SK-N-SH (cell line): ENCODE data around the gene DICER1. TPM values are rescaled to one million over a fixed set of nuclear protein-coding genes. Genes with fewer than 3 reads are reported as not detected.

Experiments
- CTCF ChIA-PET: fragments of 300-600, 350-600 bp; formaldehyde crosslinking; extraction: SDS; loops from one replicate; lab custom pipeline; 2021; lab: Yijun Ruan, JAX
- POLR2A ChIA-PET: fragments of 350-600 bp; sonication (Branson Sonifier 250); formaldehyde crosslinking; extraction: SDS; loops from one replicate; lab custom pipeline; 2020; ENCODE audit warnings: antibody characterized with exemption, inconsistent platforms; lab: Yijun Ruan, JAX
- DNase-seq: peaks from one replicate; pipeline ENCODE4 v3.0.0; 2012
- H2AFZ ChIP-seq: fragments of 200-600 bp; sonication (generic); 2 replicates; pipeline ENCODE4 v1.8.1; 2016; ENCODE audit warnings: antibody characterized with exemption, mild to moderate bottlenecking, low read depth
- H3F3A ChIP-seq: fragments of 200-600 bp; sonication (generic); replicated peaks from 2 replicates; pipeline ENCODE3; 2016; ENCODE audit warnings: antibody characterized with exemption, mild to moderate bottlenecking; ENCODE audit not compliant: insufficient read depth
- H3K27ac ChIP-seq, 2 experiments: fragments of 200-500 bp in 1 of 2; fragments of 200-600 bp in 1 of 2; sonication (Bioruptor generic) in 1 of 2; sonication (generic), shearing (Covaris generic) in 1 of 2; 2 replicates each; pipeline versions ENCODE4 v1.5.1 to v1.6.1; 2014 to 2016; ENCODE audit warnings: low read depth in 2 of 2, inconsistent platforms in 1 of 2, low read length in 1 of 2, mild to moderate bottlenecking in 1 of 2, mixed read lengths in 1 of 2
- H3K27me3 ChIP-seq: fragments of 200-600 bp; sonication (generic), shearing (Covaris generic); 2 replicates; pipeline ENCODE4 v1.6.1; 2016; ENCODE audit warnings: mixed run types; ENCODE audit not compliant: insufficient read depth
- H3K36me3 ChIP-seq, 2 experiments: fragments of 200-500 bp in 1 of 2; fragments of 200-600 bp in 1 of 2; sonication (Bioruptor generic) in 1 of 2; sonication (generic) in 1 of 2; replicated peaks in 1 of 2; 2 replicates each; pipeline versions ENCODE3 to v1.5.1; 2014 to 2016; ENCODE audit warnings: low read length in 1 of 2, mild to moderate bottlenecking in 1 of 2; ENCODE audit not compliant: insufficient read depth in 2 of 2, control insufficient read depth in 1 of 2
- H3K4me1 ChIP-seq, 2 experiments: fragments of 200-500 bp in 1 of 2; fragments of 200-600 bp in 1 of 2; sonication (Bioruptor generic) in 1 of 2; sonication (generic), shearing (Covaris generic) in 1 of 2; 2 replicates each; pipeline versions ENCODE4 v1.5.1 to v1.6.1; 2014 to 2016; ENCODE audit warnings: low read depth in 1 of 2, low read length in 1 of 2, mixed run types in 1 of 2; ENCODE audit not compliant: insufficient read depth in 2 of 2, control insufficient read depth in 1 of 2
- H3K4me2 ChIP-seq: fragments of 200-600 bp; sonication (generic), shearing (Covaris generic); 2 replicates; pipeline ENCODE4 v1.6.1; 2017; ENCODE audit warnings: mixed run types
- H3K4me3 ChIP-seq, 2 experiments: fragments of 200-500 bp in 1 of 2; fragments of 200-600 bp in 1 of 2; sonication (Bioruptor generic) in 1 of 2; sonication (generic), shearing (Covaris generic) in 1 of 2; 2 replicates each; pipeline versions ENCODE4 v1.5.1 to v1.8.1; 2014 to 2016; ENCODE audit warnings: low read depth in 2 of 2, inconsistent platforms in 1 of 2, low read length in 1 of 2, mild to moderate bottlenecking in 1 of 2, mixed read lengths in 1 of 2, moderate library complexity in 1 of 2
- H3K79me2 ChIP-seq: fragments of 200-600 bp; sonication (generic); 2 replicates; pipeline ENCODE4 v1.8.1; 2017; ENCODE audit warnings: mild to moderate bottlenecking; ENCODE audit not compliant: insufficient read depth
- H3K9ac ChIP-seq: fragments of 200-600 bp; sonication (generic); 2 replicates; pipeline ENCODE4 v1.6.1; 2017; ENCODE audit warnings: mixed run types
- H3K9me2 ChIP-seq: fragments of 200-600 bp; sonication (generic); 2 replicates; pipeline ENCODE4 v1.6.1; 2017; ENCODE audit warnings: mixed run types
- H3K9me3 ChIP-seq: fragments of 200-600 bp; sonication (generic); 2 replicates; pipeline ENCODE4 v1.6.1; 2017; ENCODE audit warnings: mixed run types, mild to moderate bottlenecking, moderate library complexity
- H4K20me1 ChIP-seq: fragments of 200-600 bp; sonication (generic); 2 replicates; pipeline ENCODE4 v1.6.1; 2017; ENCODE audit warnings: mild to moderate bottlenecking, mixed run types; ENCODE audit not compliant: insufficient read depth
- CHD2 ChIP-seq: fragments of 150-350 bp; IDR thresholded peaks from 2 replicates; pipeline ENCODE4 v1.6.1; 2018; ENCODE audit warnings: low read length; ENCODE audit not compliant: partially characterized antibody
- CTCF ChIP-seq: fragments of 200-600 bp; sonication (generic); IDR thresholded peaks from 2 replicates; pipeline ENCODE4 v1.6.1; 2017; ENCODE audit warnings: antibody characterized with exemption, mild to moderate bottlenecking, moderate library complexity
- ELF1 ChIP-seq: IDR thresholded peaks from 2 replicates; pipeline ENCODE4 v1.4.0; 2012
- EP300 ChIP-seq, 2 experiments: IDR thresholded peaks; 2 replicates each; pipeline versions ENCODE4 v1.4.0 to v1.6.1; 2012; ENCODE audit warnings: borderline replicate concordance in 1 of 2, low read depth in 1 of 2, low read length in 1 of 2
- IRF3 ChIP-seq: fragments of 150-350 bp; IDR thresholded peaks from 2 replicates; pipeline ENCODE4 v1.6.1; 2016; ENCODE audit warnings: mild to moderate bottlenecking, low read depth, low read length
- RAD21 ChIP-seq: IDR thresholded peaks from 2 replicates; pipeline ENCODE4 v1.6.1; 2012; ENCODE audit warnings: mild to moderate bottlenecking, low read length
- REST ChIP-seq: IDR thresholded peaks from 2 replicates; pipeline ENCODE4 v1.6.1; 2012; ENCODE audit warnings: mild to moderate bottlenecking, low read depth, low read length, moderate library complexity
- TCF12 ChIP-seq: IDR thresholded peaks from 2 replicates; pipeline ENCODE4 v1.4.0; 2012
- TEAD4 ChIP-seq: IDR thresholded peaks from 2 replicates; pipeline ENCODE4 v1.4.0; 2012; ENCODE audit warnings: mild to moderate bottlenecking, borderline replicate concordance; ENCODE audit not compliant: insufficient read depth
- USF1 ChIP-seq: IDR thresholded peaks from 2 replicates; pipeline ENCODE4 v1.4.0; 2012; ENCODE audit warnings: low read depth, borderline replicate concordance
- WGBS: methylation state at CpG from one replicate; pipeline ENCODE4 v1.1.6; 2017; ENCODE audit warnings: low lambda C conversion rate; 5-methylcytosine and 5-hydroxymethylcytosine counted together
- polyA plus RNA-seq, 3 experiments: library from polyadenylated mRNA; depleted of rRNA; stranded (reverse); fragments of >200 nt; gene quantifications; 2 replicates each; pipeline ENCODE4 v1.2.3, GENCODE V29; 2012

Gene DICER1
- polyA plus RNA-seq, 1 of the 3 experiments (the other 2 are of a cell fraction) = 4.7 TPM

GRCh38 chr14:95163132-95163531, 5.8 kb upstream of the DICER1 start:
- Histone ChIP-seq H3K9me2 (no peaks in the 10 kb centered on the region), H3K4me2 (no peak overlapping the region), H3K9me3 (no peaks in the 10 kb centered on the region), H3K27ac (no peak overlapping the region), H3K27me3 (no peaks in the 10 kb centered on the region), H3K4me3 (no peak overlapping the region), H2AFZ (no peak overlapping the region), H3K36me3 (peaks cover 0 to 2% of the 10 kb centered on the region in 2 experiments), H4K20me1 (no peaks in the 10 kb centered on the region), H3K9ac (no peak overlapping the region), H3F3A (peaks cover 2% of the 10 kb centered on the region), H3K4me1 (peaks cover 0 to 6% of the 10 kb centered on the region in 2 experiments; a peak in 3 of 4 replicates), H3K79me2 (peaks cover 4% of the 10 kb centered on the region; the same call in 1 of the 2 replicates)
- no peak for TF ChIP-seq ELF1
- no peak for TF ChIP-seq TEAD4
- TF ChIP-seq CHD2 = no peak
- no peak for TF ChIP-seq TCF12
- no peak for TF ChIP-seq CTCF
- no peak for TF ChIP-seq USF1
- no peak for TF ChIP-seq REST
- no peak for TF ChIP-seq IRF3
- TF ChIP-seq EP300 (IDR thresholded peaks at IDR 0.05; ENCODE audit: borderline replicate concordance in 1 of 2, low read depth in 1 of 2, low read length in 1 of 2) = no peak
- ChIA-PET POLR2A (no interaction called here), CTCF (interaction anchor here (1.2 kb wide), 1 partner anchor 269 kb away, joined by 4 read pairs; no protein-coding TSS in a partner anchor)
- DNase-seq = no peak
- WGBS = 98% methylated on average over 2 of the region's 2 CpGs

GRCh38 chr14:95162641-95163040, 5.3 kb upstream of the DICER1 start:
- H3K4me3 ChIP-seq = no peak overlapping the region
- no peak overlapping the region for H3K9ac ChIP-seq
- H2AFZ ChIP-seq = no peak overlapping the region
- H3K79me2 ChIP-seq = peaks cover 7% of the 10 kb centered on the region; the same call in 1 of the 2 replicates
- peaks cover 2% of the 10 kb centered on the region for H3F3A ChIP-seq
- no peak overlapping the region for H3K4me2 ChIP-seq
- H4K20me1 ChIP-seq = no peaks in the 10 kb centered on the region
- peaks cover 0 to 8% of the 10 kb centered on the region in 2 experiments; a peak in 3 of 4 replicates for H3K4me1 ChIP-seq
- no peaks in the 10 kb centered on the region for H3K9me3 ChIP-seq
- no peak overlapping the region for H3K27ac ChIP-seq
- TF ChIP-seq RAD21 = no peak
- DNase-seq = no peak
- CTCF ChIA-PET = interaction anchor here (1.2 kb wide), 1 partner anchor 270 kb away, joined by 4 read pairs; no protein-coding TSS in a partner anchor
- H3K27me3 ChIP-seq = no peaks in the 10 kb centered on the region
- H3K9me2 ChIP-seq = no peaks in the 10 kb centered on the region
- POLR2A ChIA-PET = no interaction called here
- peaks cover 0 to 2% of the 10 kb centered on the region in 2 experiments for H3K36me3 ChIP-seq
- WGBS = 95% methylated on average over 2 of the region's 2 CpGs
